ENCODE data around the gene SIVA1. TPM values are rescaled to one million over a fixed set of nuclear protein-coding genes. Genes with fewer than 3 reads are reported as not detected.

SIVA1 gene
- total and polyA plus RNA-seq, 9 of the 15 experiments (the other 6 are each of a cell fraction or from before 2014, with no cell fraction given), result 4.2 to 186 (median 54.2) TPM

DNA sequence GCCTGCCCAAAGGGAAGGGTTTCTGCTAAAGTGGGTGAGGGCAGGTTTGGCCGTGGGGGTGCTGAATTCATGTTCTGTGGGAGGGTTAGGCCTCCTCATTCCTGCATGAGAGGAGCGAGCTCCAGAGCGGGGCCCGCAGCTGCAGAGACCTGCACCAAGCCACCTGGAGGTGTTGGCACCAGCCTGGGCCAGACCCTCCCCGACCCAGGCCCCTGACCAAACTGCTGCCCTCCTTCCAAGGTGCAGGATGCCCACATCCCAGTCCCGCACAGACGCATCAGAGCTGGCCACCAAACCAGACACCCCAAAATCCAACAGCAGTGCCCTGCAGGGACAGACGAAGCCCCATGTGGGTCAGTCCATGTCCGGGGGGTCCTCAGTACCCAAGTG, 18.4 kb upstream of the SIVA1 start:
- H3K79me2 ChIP-seq (ENCODE audit: control insufficient read depth, insufficient read depth, low read length), result peaks cover 3% of the 10 kb centered on the region; the same call in 1 of the 3 replicates
- no peak overlapping the region for H2AFZ ChIP-seq (ENCODE audit: low read depth, low read length)
- ChIA-PET CTCF (ENCODE audit: low intra/inter-chr PET ratio) (no interaction called here), POLR2A (no interaction called here)
- intact Hi-C loops (cut with micrococcal nuclease), result no loop called here
- H3K9ac ChIP-seq (ENCODE audit: insufficient read depth in 1 of 2, low read depth in 2 of 2, low read length in 2 of 2), result peak overlapping the region in 1 of 2 experiments; percentile 10; a peak in 2 of 4 replicates
- in situ Hi-C loops (cut with MboI), result no loop called here
- H3K4me3 ChIP-seq, result no peak overlapping the region
- no peak overlapping the region for H3K27ac ChIP-seq (ENCODE audit: extremely low read depth, low read depth, low read length)
- no peak for TF ChIP-seq CTBP1 (IDR thresholded peaks at IDR 0.05; ENCODE audit: borderline replicate concordance)
- no TSS peak for BruUV-seq (replicated peaks)
- no peaks in the 10 kb centered on the region for H3K27me3 ChIP-seq (ENCODE audit: control insufficient read depth in 2 of 2, insufficient read depth in 2 of 2, low read length in 2 of 2)
- no peaks in the 10 kb centered on the region; the same call in 1 of the 2 replicates for H4K20me1 ChIP-seq (replicated peaks; ENCODE audit: control insufficient read depth, insufficient read depth, low read length)
- 70% methylated on average over 3 of the region's 9 CpGs for WGBS (ENCODE audit: insufficient coverage, low coverage, missing lambda C conversion rate)
- H3K4me1 ChIP-seq (replicated peaks in 1 of 2; ENCODE audit: control insufficient read depth in 2 of 2, insufficient read depth in 2 of 2, low read length in 2 of 2), result peaks cover 3 to 67% of the 10 kb centered on the region in 2 experiments; a peak in 3 of 5 replicates
- no peaks in the 10 kb centered on the region for H3K9me1 ChIP-seq (ENCODE audit: control insufficient read depth, insufficient read depth, low read length)
- ATAC-seq, result no peak
- H3K36me3 ChIP-seq (ENCODE audit: control insufficient read depth, insufficient read depth, low read length), result no peaks in the 10 kb centered on the region
- no peaks in the 10 kb centered on the region for H3K9me3 ChIP-seq (replicated peaks; ENCODE audit: control insufficient read depth, insufficient read depth, low read depth, low read length)
- no peak overlapping the region for H3K4me2 ChIP-seq (ENCODE audit: insufficient read depth, low read length)
- no peak for FAIRE-seq
- no peak for DNase-seq (ENCODE audit: extremely low read depth in 1 of 4, low spot score in 3 of 4)

- H3K79me2 ChIP-seq (ENCODE audit: control insufficient read depth, insufficient read depth, low read length), result no peaks in the 10 kb centered on the region
- BruUV-seq (replicated peaks), result no TSS peak
- FAIRE-seq (no peak), DNase-seq (ENCODE audit: extremely low read depth in 1 of 4, low spot score in 3 of 4) (no peak), ATAC-seq (no peak)
- intact Hi-C loops (cut with micrococcal nuclease) (no loop called here), in situ Hi-C loops (cut with MboI) (no loop called here)
- peak overlapping the region; percentile 6; the same call in 1 of the 2 replicates for H2AFZ ChIP-seq (ENCODE audit: low read depth, low read length)
- H3K27ac ChIP-seq (ENCODE audit: extremely low read depth, low read depth, low read length), result no peak overlapping the region
- H3K9ac ChIP-seq (ENCODE audit: insufficient read depth in 1 of 2, low read depth in 2 of 2, low read length in 2 of 2), result peak overlapping the region in 1 of 2 experiments; percentile 10; a peak in 1 of 4 replicates
- H4K20me1 ChIP-seq (replicated peaks; ENCODE audit: control insufficient read depth, insufficient read depth, low read length), result no peaks in the 10 kb centered on the region; the same call in 1 of the 2 replicates
- POLR2A ChIA-PET, result interaction anchor here (0.5 to 1.1 kb wide), 2 partner anchors 15 to 286 kb away, joined by 3 to 4 read pairs; partner anchors contain the start of gene CDCA4
- no peaks in the 10 kb centered on the region for H3K9me1 ChIP-seq (ENCODE audit: control insufficient read depth, insufficient read depth, low read length)
- no peak overlapping the region for H3K4me3 ChIP-seq
- no peaks in the 10 kb centered on the region for H3K36me3 ChIP-seq (ENCODE audit: control insufficient read depth, insufficient read depth, low read length)
- 59% methylated on average over 9 of the region's 31 CpGs for WGBS (ENCODE audit: insufficient coverage, low coverage, missing lambda C conversion rate)
- H3K4me1 ChIP-seq (replicated peaks in 1 of 2; ENCODE audit: control insufficient read depth in 2 of 2, insufficient read depth in 2 of 2, low read length in 2 of 2), result peaks cover 0 to 61% of the 10 kb centered on the region in 2 experiments; a peak in 3 of 5 replicates
- H3K27me3 ChIP-seq (ENCODE audit: control insufficient read depth in 2 of 2, insufficient read depth in 2 of 2, low read length in 2 of 2), result no peaks in the 10 kb centered on the region
- no peaks in the 10 kb centered on the region for H3K9me3 ChIP-seq (replicated peaks; ENCODE audit: control insufficient read depth, insufficient read depth, low read depth, low read length)
- CTCF ChIA-PET (ENCODE audit: low intra/inter-chr PET ratio), result no interaction called here
- peak; percentile 2; the same call in 1 of the 2 replicates for TF ChIP-seq CREM (IDR thresholded peaks at IDR 0.05; ENCODE audit: low read depth)
- TF ChIP-seq, protein P1, sequence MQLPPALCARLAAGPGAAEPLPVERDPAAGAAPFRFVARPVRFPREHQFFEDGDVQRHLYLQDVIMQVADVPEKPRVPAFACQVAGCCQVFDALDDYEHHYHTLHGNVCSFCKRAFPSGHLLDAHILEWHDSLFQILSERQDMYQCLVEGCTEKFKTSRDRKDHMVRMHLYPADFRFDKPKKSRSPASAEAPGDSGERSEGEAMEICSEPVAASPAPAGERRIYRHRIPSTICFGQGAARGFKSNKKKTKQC (CRISPR knock-in tag; IDR thresholded peaks at IDR 0.05), result no peak
- TF ChIP-seq POLR2G (IDR thresholded peaks at IDR 0.05; ENCODE audit: low read depth, low read length), result peak; percentile 55
- no peak overlapping the region for H3K4me2 ChIP-seq (ENCODE audit: insufficient read depth, low read length)
These were observed 17.8 kb upstream of the SIVA1 start for GRCh38 chr14:104734991-104735779.

All from K562 (cell line).